ENCODE data around the gene NUTF2. TPM values are rescaled to one million over a fixed set of nuclear protein-coding genes. Genes with fewer than 3 reads are reported as not detected.
A peak's percentile ranks its signal among the peaks of the same experiment; 100 is the strongest.

NUTF2 gene
- total and polyA plus RNA-seq, 10 of the 15 experiments (the other 5 are each of a cell fraction or from before 2014, with no cell fraction given), result 116 to 342 (median 202) TPM

GRCh38 chr16:67892899-67893742 is 46.4 kb downstream of the NUTF2 start, which contains the start of gene PSKH1 (continued):
- TF ChIP-seq WRNIP1 (IDR thresholded peaks at IDR 0.05; ENCODE audit: borderline replicate concordance, low read depth, low read length) (no peak), BHLHE40 (IDR thresholded peaks at IDR 0.05; ENCODE audit: borderline replicate concordance in 1 of 2, low read depth in 2 of 2, low read length in 1 of 2) (peak in 1 of 2 experiments; percentile 82; a peak in 2 of 4 replicates), MTA3 (IDR thresholded peaks at IDR 0.05; ENCODE audit: borderline replicate concordance, low read length) (no peak), RELB (IDR thresholded peaks at IDR 0.05; ENCODE audit: low read depth) (0 out of 2 replicates have a peak, but pooled peaks have one; percentile 38), DPF2 (IDR thresholded peaks at IDR 0.05) (peak; percentile 61), NKRF (conservative IDR thresholded peaks at IDR 0.05) (peak; percentile 90), SMARCA5 (IDR thresholded peaks at IDR 0.05) (peak; percentile 75), ZNF207 (IDR thresholded peaks at IDR 0.05; ENCODE audit: borderline replicate concordance) (no peak; the same call in none of the 2 replicates), SMAD1 (IDR thresholded peaks at IDR 0.05; ENCODE audit: low read depth, partially characterized antibody) (no peak), CREB1 (IDR thresholded peaks at IDR 0.05; ENCODE audit: low read depth) (peak; percentile 99), HDGF (IDR thresholded peaks at IDR 0.05) (no peak), TCF12 (IDR thresholded peaks at IDR 0.05; ENCODE audit: low read depth, low read length) (no peak), ETV6 (conservative IDR thresholded peaks at IDR 0.05 in 1 of 2, IDR thresholded peaks at IDR 0.05 in 1 of 2; ENCODE audit: borderline replicate concordance in 1 of 2, low read depth in 1 of 2) (no peak), IKZF2 (IDR thresholded peaks at IDR 0.05) (no peak), SIX5 (IDR thresholded peaks at IDR 0.05; ENCODE audit: low read depth, low read length, severe bottlenecking) (no peak), GATAD2B (conservative IDR thresholded peaks at IDR 0.05; ENCODE audit: low read depth) (peak; percentile 82), ZNF622 (IDR thresholded peaks at IDR 0.05) (no peak), NFYB (IDR thresholded peaks at IDR 0.05; ENCODE audit: insufficient read depth, low read depth, low read length) (peak; percentile 45; the same call in 1 of the 2 replicates), NR2C1 (IDR thresholded peaks at IDR 0.05) (peak; percentile 54), PAX8 (IDR thresholded peaks at IDR 0.05) (no peak), NFYA (IDR thresholded peaks at IDR 0.05; ENCODE audit: borderline replicate concordance, low read depth, low read length) (no peak), MEF2B (IDR thresholded peaks at IDR 0.05; ENCODE audit: partially characterized antibody, poor library complexity, severe bottlenecking) (no peak), BMI1 (IDR thresholded peaks at IDR 0.05; ENCODE audit: borderline replicate concordance) (no peak), IRF5 (IDR thresholded peaks at IDR 0.05; ENCODE audit: borderline replicate concordance) (no peak), LARP7 (IDR thresholded peaks at IDR 0.05) (peak; percentile 93), MXI1 (IDR thresholded peaks at IDR 0.05; ENCODE audit: low read depth, low read length) (no peak)

All from GM12878 (cell line).